Nephron progenitor cell (in vitro differentiated cells): Measurements from ENCODE around the gene C9orf57.

Experiments used
- DNase-seq: peaks from one replicate; pipeline ENCODE4 v3.0.0; 2021
- H3K27ac Mint-ChIP-seq: 2 replicates; pipeline ENCODE4 v1.8.0; 2021; ENCODE audit warnings: mild to moderate bottlenecking, moderate library complexity, mixed read lengths
- H3K27me3 Mint-ChIP-seq: 2 replicates; pipeline ENCODE4 v1.8.0; 2021; ENCODE audit warnings: mild to moderate bottlenecking, low read depth, mixed read lengths; ENCODE audit not compliant: poor library complexity
- H3K36me3 Mint-ChIP-seq: 2 replicates; pipeline ENCODE4 v1.8.0; 2021; ENCODE audit warnings: low read depth, mixed read lengths
- H3K4me1 Mint-ChIP-seq: 2 replicates; pipeline ENCODE4 v1.8.0; 2021; ENCODE audit warnings: mixed read lengths
- H3K4me3 Mint-ChIP-seq: 2 replicates; pipeline ENCODE4 v1.8.0; 2021; ENCODE audit warnings: mild to moderate bottlenecking, moderate library complexity, mixed read lengths
- H3K9me3 Mint-ChIP-seq: 2 replicates; pipeline ENCODE4 v1.8.0; 2021; ENCODE audit warnings: mild to moderate bottlenecking, moderate library complexity, mixed read lengths
- TF ChIP-seq, protein P1 (sequence below): fragments of 200-600 bp; sonication (generic); IDR thresholded peaks from 2 replicates; pipeline ENCODE4 v1.5.0; 2021; ENCODE audit warnings: antibody characterized with exemption

The C9orf57 gene

DNA sequence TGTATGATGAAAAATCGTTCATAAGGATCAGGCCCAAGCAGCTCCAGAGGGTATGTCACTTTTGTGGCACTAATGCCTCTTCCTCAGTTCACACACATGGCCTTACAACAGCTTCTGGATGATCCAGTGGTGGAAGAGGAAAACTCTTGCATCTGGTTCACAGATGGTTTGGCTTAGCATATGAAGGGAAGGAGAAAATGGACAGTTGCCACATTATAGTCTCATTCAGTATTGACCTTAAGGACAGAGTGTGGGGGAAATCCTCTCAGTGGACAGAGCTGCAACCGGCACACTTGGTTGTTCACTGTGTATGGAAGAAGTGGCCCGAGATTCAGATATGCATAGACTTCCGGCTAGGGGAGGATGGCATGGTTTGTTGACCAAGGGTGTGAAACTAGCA is 22.8 kb downstream of the C9orf57 start:
- H3K9me3 Mint-ChIP-seq: peaks cover 4% of the 10 kb centered on the region
- peaks cover 5% of the 10 kb centered on the region for H3K27me3 Mint-ChIP-seq
- H3K27ac Mint-ChIP-seq: no peak overlapping the region
- no peaks in the 10 kb centered on the region for H3K36me3 Mint-ChIP-seq
- no peak overlapping the region for H3K4me3 Mint-ChIP-seq
- H3K4me1 Mint-ChIP-seq: no peaks in the 10 kb centered on the region
- no peak for DNase-seq
- TF ChIP-seq, protein P1, sequence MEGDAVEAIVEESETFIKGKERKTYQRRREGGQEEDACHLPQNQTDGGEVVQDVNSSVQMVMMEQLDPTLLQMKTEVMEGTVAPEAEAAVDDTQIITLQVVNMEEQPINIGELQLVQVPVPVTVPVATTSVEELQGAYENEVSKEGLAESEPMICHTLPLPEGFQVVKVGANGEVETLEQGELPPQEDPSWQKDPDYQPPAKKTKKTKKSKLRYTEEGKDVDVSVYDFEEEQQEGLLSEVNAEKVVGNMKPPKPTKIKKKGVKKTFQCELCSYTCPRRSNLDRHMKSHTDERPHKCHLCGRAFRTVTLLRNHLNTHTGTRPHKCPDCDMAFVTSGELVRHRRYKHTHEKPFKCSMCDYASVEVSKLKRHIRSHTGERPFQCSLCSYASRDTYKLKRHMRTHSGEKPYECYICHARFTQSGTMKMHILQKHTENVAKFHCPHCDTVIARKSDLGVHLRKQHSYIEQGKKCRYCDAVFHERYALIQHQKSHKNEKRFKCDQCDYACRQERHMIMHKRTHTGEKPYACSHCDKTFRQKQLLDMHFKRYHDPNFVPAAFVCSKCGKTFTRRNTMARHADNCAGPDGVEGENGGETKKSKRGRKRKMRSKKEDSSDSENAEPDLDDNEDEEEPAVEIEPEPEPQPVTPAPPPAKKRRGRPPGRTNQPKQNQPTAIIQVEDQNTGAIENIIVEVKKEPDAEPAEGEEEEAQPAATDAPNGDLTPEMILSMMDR: no peak

DNA sequence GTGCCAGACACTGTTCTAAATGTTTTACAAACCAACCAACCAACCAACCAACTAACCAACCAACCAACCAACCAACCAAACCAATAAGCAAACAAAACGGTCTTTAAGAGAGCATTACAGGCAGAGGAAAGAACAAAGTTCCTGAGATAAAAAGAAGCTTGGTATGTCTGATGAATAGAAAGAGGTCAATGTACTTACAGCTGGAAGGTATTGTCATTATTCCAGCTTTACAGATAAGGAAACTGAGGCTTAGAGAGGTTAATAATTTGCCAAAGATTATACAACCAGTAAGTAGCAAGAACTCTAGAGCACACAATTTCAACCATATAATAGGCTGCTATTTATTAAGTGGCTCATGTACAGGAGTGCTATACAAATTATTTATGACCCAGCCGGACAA is 29.6 kb downstream of the C9orf57 start:
- Mint-ChIP-seq H3K27ac (no peak overlapping the region), H3K4me3 (no peak overlapping the region), H3K36me3 (no peaks in the 10 kb centered on the region), H3K9me3 (peaks cover 5% of the 10 kb centered on the region), H3K4me1 (no peaks in the 10 kb centered on the region), H3K27me3 (peaks cover 8% of the 10 kb centered on the region)
- TF ChIP-seq, protein P1: no peak
- no peak for DNase-seq

DNA sequence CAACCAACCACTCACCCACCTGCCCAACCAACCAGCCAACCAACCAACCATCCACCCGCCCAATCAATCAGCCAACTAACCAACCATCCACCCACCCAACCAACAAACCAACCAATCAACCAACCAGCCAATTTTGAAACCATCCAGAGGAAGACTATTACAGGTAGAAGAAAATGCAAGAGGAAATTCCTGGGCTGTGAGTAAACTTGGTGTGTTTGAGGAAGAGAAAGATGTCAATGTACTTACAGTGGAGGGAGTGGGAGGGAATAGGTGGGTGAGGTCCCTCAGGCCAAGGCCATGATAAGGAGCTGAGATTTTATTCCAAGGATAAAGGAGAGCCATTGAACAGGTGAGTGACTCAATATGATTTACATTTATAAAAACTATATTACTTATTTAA is 30.4 kb downstream of the C9orf57 start:
- Mint-ChIP-seq H3K27me3 (peaks cover 3% of the 10 kb centered on the region), H3K9me3 (peaks cover 5% of the 10 kb centered on the region)
- TF ChIP-seq, protein P1: no peak

DNA sequence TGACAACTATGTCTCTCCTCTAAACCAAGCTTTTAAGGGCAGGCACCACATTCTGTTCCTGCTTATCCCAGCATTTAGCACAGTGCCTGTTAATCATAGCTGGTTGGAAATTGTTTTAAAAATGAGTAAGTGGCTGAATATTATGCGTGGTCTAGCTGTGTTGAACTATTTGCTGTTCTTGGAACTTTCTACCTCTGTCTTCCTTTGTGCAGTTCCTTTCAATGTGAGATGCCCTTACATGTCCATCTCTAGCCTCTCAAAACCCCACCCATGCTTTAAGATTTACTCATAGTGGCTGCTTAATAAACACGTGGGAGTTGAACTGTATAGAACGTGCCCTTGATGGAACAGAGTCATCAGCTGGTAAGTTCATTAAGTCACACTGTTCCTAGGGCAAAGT is 34.5 kb downstream of the C9orf57 start:
- peaks cover 3% of the 10 kb centered on the region for H3K27me3 Mint-ChIP-seq
- no peak overlapping the region for H3K4me3 Mint-ChIP-seq
- no peaks in the 10 kb centered on the region for H3K9me3 Mint-ChIP-seq
- H3K36me3 Mint-ChIP-seq: no peaks in the 10 kb centered on the region
- H3K4me1 Mint-ChIP-seq: no peaks in the 10 kb centered on the region
- no peak for DNase-seq
- no peak overlapping the region for H3K27ac Mint-ChIP-seq
- TF ChIP-seq, protein P1: no peak

More for the DNA sequence above, 30.4 kb downstream of the C9orf57 start:
- Mint-ChIP-seq H3K27ac (no peak overlapping the region), H3K4me3 (no peak overlapping the region), H3K36me3 (no peaks in the 10 kb centered on the region), H3K4me1 (no peaks in the 10 kb centered on the region)
- DNase-seq: no peak

DNA sequence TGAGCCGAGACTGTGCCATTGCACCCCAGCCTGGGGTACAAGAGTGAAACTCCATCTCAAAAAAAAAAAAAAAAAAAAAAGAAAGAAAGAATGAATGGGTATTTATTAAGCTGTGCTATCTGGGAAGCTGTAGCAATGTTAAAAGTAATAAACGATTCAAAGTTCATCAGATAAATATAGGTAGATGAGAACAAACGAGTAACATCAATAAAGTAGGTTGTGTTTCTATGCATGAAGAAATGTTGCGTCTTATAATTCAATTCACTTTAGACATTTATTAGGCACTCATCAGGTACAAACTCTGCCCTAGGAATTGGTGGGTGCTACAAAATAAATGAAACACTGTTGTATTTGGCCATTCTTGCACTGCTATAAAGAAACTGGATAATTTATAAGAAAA is 36.8 kb downstream of the C9orf57 start:
- H3K36me3 Mint-ChIP-seq: no peaks in the 10 kb centered on the region
- H3K27ac Mint-ChIP-seq: no peak overlapping the region
- no peak overlapping the region for H3K4me3 Mint-ChIP-seq
- TF ChIP-seq, protein P1: no peak
- DNase-seq: no peak
- H3K4me1 Mint-ChIP-seq: no peaks in the 10 kb centered on the region
- peaks cover 3% of the 10 kb centered on the region for H3K27me3 Mint-ChIP-seq
- no peaks in the 10 kb centered on the region for H3K9me3 Mint-ChIP-seq

DNA sequence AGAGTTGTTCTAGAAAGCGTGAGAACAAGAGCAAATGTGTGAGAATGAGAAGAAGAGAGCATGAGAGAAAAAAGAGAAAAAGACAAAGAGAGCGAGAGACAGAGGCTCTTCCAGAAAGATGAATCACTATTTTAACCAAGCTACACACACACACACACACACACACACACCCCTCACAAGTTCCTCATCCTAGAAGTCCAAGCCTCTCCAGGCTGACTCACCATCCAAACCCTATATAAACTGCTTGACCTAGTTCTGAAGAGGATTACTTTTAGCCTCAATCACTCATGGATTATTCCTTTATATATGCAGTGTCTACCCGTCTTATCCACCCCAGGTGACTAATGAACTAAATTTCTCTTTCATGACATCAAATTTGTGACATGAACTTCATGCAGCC is 37.6 kb downstream of the C9orf57 start:
- Mint-ChIP-seq H3K27ac (no peak overlapping the region), H3K27me3 (peaks cover 3% of the 10 kb centered on the region), H3K36me3 (no peaks in the 10 kb centered on the region), H3K4me3 (no peak overlapping the region), H3K9me3 (no peaks in the 10 kb centered on the region), H3K4me1 (no peaks in the 10 kb centered on the region)
- TF ChIP-seq, protein P1: no peak
- no peak for DNase-seq
